HG03469 (cell line): ENCODE measurements around the gene LSM7.

Source experiments
- ATAC-seq: cut with Tn5 transposase; IDR thresholded peaks from one replicate; pipeline ENCODE4 v1.9.1; 2021; ENCODE audit warnings: mild to moderate bottlenecking, moderate library complexity, moderate number of reproducible peaks; ENCODE audit not compliant: unreplicated experiment

Gene LSM7

DNA sequence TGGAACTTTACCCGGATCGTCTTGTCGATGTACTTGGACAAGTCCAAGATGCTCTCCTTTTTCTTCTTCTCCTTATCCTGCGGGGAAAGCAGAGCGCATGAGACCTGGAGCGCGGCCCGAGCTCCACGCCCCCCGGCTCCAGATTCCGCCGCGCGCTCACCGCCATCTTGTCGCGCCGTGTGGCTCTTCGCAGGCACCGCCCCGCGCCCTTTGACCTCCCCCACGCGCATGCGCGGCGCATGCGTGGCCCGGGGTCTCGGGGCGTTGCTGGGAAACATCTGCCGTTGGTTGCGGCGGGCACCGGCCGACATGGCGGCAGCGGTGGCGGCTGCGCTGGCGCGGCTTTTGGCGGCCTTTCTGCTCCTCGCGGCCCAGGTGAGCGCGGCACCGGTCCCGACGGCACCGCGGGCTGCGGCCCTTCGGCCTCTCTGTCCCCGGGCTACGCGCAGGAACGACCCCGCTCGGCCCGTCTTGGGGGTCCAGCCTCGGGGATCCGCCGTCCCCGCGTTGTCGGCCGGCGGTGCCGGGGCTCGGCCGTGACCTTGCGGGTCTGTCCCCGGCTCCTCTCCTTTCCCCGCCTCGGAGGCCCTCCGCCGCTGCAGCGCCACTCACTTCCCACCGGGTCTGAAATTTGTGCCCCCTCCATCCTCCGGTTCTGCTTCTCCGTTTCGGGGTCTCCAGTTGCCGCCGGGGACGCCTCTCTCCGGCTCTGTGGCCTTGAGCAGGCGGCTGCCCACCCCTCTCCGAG is at the start of gene LSM7, which contains the start of gene SPPL2B:
LSM7 (minus strand) TSS at position 186 of the 748 bp plus-strand sequence; CDS start at position 166, 20 bp downstream.
SPPL2B (plus strand) TSS at position 284 of the 748 bp plus-strand sequence; CDS start at position 310, 26 bp downstream.
- ATAC-seq, result no peak

DNA sequence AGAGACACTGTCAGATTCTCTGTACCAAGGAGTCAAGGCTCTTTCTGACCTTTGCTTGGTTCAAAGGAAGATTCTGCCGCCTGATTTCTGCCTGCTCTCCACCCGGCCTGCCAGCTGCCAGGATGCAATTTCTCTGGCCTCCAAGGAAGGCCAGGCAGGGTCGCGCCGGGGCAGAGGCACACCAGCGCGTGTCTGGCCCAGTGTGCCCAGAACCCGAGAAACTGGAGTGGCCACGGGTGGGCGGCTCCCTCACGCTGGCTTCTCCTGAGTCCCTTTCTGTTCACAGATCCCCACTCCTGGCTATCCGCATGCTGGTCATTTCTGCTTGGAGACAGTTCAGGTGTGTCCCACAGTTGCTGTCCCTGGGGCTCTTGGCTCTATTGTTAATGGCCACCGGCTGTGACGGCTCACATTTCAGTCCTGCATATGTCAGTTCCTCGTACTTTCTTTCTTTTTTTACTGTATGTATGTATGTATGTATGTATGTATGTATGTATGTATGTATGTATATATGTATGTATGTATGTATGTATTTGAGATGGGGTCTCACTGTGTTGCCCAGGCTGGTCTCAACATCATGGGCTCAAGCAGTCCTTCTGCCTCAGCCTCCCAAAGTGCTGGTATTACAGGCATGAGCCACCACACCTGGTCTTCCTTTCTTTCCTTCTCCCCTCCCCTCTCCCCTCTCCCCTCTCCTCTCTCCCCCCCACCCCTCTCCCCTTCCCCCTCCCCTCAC is 48.6 kb upstream of the LSM7 start:
- no peak for ATAC-seq

DNA sequence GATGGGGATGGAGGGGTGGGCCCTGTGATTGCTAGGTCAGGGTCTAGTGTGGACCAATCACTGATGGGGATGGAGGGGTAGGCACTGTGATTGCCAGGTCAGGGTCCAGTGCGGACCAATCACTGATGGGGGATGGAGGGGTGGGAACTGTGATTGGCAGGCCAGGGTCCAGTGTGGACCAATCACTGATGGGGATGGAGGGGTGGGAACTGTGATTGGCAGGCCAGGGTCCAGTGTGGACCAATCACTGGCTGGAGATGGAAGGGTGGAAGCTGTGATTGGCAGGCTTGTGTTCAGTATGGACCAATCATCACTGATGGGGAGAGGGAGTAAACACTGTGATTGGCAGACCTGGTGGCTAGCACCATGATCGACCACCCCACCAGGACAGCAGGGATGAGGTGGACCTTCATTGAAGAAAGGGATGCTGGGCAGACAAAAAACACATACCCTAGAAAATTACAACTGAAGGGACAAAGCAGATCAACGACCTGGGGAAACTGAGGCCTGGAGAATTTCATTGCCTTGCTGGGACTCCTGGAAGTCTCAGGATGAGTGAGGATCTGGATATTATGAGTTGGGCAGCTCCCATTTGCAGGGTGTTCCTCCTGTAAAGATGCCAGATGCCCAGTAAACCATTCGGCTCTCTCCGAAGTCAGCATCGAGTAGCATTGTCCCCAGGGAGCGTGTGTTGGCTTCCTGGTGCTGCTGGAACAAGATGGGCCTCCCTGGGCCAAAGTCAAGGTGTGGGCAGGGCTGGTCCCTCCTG is 47.2 kb upstream of the LSM7 start:
- no peak for ATAC-seq

DNA sequence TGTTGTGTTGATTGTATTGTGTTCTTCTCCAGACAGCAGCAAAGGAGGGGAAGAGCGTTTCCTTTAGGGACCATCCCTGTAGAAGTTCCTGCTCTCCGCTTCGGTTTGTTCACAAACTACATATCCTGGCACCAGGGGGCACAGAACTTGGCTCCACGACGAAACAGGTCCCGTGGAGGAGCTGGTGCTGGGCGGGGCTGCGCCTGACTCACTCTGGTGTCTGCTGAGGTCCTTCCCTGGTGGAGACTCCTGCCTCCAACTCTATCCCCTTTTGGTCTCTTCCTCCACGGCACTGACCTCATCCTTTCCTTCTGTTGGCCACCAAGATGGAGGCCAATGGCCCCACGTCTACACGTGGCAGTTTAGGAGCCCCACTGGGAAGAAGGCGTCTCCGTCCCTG is 46.4 kb upstream of the LSM7 start:
- ATAC-seq, result no peak

DNA sequence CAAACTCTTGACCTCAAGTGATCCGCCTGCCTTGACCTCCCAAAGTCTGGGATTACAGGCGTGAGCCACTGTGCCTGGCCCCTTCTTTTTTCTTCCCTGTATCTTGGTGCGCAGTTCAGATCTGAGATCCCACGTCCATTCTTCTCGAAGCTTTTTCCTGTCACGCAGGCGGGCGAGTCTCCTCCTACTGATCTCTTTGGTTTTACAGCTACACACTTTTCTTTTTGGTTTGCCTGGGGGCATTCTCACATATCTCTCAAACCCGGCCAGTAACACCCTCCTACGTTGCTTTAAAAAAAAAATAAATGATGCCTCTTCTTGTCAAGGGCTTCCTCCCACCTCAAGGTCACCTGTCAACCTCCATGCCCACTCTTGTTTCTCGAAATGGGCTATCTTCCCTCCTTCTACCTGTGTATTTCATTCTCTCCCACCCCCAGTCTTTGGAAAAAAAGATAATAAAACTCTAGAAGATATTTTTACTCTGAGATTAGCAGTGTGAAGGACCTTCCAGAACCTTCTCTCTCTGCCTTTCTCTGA is 43.8 kb upstream of the LSM7 start:
- ATAC-seq, result no peak

DNA sequence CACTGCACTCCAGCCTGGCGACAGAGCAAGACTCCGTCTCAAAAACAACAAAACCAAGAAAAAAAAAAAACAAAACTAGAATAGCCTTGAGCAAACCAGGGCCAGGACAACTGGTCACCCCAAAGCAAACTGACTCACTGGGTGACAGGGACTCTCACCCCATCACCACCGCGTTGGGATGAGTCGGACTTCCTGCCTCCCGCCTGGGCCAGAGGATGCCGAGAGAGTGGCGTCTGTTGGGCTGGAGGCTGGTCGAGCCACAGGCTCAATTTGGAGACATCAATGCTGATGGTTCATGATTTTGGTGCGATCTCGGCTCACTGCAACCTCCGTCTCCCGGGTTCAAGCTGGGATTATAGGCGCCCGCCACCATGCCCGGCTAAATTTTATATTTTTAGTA is 43.3 kb upstream of the LSM7 start:
- ATAC-seq, result no peak

DNA sequence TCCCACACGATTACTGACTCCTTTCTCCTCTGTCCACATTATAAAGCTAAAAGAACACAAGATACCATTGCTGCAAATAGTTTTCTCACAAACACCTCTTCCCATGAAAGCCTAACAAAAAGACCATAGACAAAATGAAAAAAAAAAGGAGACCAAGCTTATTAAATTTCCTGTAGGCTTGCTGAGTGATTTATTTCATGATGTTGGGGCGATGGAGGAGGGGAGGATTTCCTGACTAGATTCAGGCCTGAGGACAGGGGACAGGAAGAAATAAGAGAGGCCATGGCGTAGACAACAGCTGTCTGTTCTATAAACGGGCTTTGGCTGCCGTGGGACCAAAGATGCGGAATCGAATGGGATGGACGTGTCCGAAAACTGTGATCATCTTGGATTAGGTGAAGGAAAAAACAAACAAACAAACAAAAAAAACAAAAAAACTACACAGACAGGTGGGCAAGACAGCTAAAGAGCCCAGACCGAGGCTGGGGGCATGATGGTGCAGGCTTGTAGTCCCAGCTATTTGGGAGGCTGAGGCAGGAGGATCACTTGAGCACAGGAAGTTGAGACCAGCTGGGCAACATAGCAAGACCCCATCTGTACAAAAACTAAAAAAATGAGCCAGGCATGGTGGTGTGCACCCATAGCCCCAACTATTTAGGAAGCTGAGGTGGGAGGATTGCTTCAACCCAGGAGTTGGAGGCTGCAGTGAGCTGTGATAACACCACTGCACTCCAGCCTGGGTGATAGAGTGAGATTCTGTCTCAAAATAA is 37.0 kb upstream of the LSM7 start:
- no peak for ATAC-seq

DNA sequence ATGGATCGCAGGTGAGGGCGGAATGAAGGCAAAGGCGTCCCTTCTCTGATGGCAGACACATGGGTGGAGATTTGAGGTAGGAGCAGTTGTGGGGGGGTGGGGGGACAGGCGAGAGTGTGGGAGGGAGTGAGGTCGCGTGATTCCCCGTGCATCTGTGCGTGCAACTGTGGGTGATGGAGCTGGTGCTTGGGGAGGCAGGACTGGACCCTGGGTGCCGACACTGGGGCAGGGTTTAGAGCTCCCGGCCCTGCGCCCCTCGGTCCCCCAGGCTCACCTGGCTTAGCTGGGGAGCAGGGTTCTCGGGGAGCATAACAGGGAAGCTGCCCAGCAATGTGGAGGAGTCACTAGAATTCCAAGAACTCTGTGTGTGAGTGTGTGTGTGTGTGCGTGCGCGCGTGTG is 35.0 kb upstream of the LSM7 start:
- ATAC-seq, result no peak

DNA sequence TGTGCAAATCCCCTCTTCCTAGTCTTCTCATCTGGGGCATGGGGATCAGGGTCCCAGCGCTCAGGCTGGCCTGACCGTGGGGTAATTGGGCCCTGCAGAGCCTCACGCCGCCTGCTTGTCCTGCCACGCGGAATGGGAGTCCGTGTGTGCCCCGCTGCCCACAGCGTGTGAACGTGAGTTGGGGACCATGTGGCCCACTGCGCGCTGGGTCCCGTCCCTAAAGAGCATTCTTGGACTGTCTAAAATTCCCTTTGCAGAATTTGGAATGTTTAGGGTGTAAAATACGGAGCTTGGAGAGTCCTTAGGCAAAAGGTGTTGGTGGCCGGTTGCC is 34.5 kb upstream of the LSM7 start:
- ATAC-seq, result no peak

DNA sequence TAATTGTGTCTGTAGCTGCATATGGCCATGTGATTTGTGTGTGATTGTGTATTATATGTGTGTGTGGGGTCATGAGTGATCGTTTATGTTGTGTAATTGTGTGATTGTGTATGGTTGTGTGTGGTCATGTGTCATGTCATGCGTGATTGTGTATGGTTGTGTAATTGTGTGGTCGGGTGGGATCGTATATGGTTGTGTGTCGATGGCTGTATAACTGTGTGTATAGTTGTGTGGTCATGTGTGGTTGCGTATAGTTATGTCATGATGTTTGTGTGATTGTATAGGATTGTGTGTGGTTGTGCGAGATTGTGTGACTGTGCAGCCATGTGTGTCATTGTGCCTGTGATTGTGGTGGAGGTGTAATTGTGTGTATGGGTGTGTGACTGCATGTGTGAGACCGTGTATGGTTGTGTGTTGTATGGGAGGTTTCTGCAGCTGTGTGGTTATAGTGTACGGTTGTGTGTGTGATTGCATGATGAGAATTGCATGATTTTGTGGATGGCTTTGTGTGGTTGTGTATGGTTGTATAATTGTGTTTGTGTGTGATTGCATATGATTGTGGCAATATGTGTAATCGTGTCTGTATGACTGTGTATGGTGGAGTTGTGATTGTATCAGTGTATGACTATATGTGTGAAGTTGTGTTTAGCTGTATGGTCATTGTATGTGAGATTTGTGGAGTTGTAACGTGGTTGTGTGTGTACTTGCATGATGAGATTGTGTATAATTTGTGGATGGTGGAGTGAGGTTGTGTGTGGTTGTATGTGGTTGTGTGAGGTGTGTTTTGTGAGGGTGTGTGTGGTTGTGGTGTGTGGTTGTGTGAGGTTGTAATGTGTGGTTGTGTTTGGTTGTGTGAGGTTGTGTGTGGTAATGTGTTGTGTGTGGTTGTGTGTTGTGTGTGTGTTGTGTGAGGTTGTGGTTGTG is 33.9 kb upstream of the LSM7 start:
- ATAC-seq, result no peak

DNA sequence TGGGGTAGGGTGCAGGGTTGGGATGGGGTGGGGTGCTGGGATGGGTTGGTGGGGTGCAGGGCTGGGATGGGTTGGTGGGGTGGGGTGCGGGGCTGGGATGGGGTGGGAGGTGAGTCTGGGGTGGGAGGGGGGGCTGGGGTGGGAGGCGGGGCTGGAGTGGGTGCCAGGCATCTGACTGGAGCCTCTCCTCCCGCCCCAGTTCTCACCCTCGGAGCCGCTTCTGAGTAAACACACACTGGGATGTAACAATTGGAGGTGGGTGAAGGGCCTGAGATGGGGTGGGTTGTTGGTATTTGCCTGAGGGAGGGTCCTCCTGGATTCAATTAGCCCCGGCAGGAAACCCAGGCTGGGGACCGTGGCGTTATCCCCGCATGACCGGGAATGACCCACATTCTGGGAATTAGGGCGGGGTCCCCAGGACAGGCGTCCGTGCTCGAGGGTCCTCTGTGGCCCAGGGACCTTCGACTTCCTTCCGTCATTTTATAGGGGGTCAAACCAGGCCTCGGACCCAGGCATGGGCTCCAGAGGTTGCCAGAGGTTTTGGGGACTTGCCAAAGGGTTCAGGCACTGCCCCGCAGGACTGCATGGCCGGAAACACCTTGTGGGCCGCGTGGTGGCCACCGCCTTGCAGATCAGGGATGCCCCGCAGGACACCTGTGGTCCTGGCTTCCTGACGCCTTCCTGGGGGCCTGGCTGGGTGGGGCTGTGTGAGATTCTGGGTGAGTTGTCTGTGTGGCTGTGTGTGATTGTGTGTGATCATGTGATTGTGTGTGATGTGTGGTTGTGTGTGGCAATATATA is 33.1 kb upstream of the LSM7 start:
- ATAC-seq, result no peak

DNA sequence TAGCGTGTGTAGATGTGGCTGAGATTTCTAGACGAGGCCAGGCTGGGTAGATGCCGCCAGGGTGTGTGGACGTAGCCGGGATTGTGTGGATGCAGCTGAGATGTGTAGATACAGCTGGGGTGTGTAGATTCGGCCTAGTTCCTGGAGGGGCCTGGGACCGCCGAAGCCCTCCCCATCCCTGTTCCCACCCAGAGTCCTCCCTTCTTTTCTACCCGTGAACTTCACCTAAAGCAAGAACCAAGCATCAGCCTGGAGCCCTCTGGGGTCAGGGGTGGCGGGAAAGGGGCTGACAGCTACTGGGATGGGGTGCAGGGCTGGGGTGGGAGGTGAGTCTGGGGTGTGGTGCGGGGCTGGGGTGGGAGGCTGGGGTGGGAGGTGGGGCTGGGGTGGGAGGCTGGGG is 32.4 kb upstream of the LSM7 start:
- ATAC-seq, result no peak

DNA sequence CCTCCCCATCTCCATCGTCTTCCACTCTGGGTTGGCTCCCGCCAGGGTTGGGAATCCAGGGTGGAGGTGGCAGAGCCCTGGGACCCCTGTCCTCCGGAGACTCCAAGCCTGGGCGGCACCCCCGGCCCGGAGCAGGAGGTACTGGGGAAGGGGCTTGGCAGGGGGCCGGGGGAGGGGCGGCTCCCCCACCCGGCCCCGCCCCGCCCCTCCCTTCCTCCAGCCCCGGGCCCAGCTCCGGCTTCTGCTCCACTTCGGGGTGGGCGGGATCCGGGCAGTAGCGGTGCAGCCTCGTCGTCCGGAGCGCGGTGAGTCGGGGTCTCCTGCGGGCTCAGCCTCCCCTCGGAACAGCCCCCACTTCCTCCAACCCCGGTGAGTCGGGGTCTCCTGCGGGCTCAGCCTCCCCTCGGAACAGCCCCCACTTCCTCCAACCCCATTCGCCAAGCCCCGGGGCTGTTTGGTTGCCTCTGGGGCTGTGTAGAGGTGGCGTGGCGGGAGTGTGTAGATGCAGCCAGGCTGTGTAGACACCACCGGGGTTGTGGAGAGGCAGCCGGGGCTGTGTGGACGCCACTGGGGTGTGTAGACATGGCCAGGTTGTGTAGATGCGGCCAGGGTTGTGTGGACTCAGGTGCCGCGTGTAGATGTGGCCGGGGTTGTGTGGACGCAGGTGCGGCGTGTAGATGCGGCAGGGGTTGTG is 31.8 kb upstream of the LSM7 start, which contains the start of gene TMPRSS9:
TMPRSS9 (plus strand) TSS at position 274 of the 694 bp plus-strand sequence. CDS start 29,521 bp downstream, outside the sequence.
- ATAC-seq, result no peak

DNA sequence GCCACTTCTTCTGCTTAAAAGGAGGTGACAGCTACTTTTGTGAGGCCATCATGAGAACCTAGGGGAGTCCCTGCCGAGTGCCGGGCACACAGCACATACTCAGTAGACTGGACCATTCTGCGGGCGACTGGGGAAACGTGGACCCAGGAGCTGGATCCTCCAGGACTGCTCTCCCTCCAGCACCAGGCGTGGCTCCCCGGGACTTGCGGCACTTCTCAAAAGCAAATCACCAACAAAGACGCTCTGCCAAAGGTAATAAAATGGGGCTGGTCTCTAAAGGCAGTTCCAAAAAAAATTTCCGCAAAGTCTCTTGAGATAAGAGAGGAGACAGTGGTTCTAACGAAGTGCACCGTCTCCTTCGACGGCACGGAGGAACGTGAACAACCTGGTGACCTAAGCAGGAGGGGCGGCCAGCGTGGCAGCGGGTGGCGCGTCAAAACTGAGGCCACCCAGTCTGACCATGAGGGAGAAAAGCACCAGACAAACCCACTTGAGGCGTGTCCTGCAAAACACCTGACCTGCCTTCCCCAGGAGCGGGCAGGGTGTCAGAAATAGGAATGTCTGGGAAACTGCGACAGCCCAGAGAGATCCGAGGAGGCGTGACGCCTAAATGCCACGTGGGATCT is 30.3 kb upstream of the LSM7 start:
- ATAC-seq, result no peak

DNA sequence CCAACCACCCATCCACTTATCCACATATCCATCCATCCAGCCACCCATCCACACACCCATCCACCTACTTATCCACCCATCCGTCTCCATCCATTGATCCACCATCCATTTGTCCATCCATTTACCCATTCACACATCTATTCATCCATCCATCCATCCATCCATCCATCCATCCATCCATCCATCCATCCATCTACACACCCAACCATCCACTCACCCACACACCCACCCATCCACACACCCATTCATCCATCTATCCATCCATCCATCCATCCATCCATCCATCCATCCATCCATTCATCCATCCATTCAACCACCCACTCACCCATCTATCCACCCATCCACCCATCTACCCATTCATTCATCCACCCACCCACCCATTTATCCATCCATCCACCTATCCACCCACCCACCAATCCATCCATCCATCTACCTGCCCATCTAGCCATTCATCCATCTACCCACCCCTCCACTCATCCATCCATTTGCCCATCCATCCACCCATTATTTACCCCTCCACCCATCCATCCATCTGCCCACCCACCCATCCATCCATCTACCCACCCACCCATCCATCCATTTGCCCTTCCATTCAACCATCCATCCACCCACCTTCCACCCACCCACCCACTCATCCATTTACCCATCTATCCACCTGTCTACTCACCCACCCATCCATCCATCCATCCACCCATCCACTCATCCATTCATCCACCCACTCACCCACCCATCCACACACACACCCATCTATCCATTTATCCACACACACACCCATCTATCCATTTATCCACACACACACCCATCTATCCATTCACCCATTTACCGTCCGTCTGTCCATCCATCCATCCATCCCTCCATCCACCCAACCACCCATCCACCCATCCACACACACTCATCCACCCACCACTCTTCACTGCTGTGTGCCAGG is 29.2 kb upstream of the LSM7 start:
- ATAC-seq, result no peak

DNA sequence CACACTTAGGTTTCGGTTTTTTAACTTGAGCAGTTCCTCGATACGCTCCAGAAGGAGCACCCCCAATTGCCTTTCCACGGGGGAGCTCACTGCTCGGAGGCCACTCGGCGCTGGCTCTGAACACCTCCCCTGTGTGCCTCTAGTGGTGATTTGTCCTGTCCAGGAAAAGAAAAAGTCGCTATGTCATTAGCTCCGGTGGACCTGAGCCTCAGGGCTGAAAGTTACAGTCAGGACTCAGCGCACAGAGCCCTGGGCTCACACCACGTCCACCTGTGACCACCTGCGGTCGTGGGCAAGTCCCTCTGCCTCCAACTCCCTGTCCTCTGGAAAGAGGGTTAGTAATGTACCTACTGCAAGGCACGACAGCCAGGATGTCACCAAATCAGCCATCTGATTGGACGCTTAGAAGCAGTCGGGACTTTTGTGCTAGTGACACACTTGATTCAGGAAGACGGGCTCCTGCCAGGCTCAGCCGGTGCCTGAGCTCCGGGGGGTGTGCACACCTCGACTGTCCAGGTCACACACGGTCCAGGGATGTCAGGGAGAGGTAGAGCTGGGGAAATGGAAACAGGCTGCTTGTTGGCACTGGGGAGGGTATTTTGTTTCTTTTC is 27.8 kb upstream of the LSM7 start:
- ATAC-seq, result no peak
